Vagina (tissue), 2 donors: ENCODE data around the gene PI16.

Source experiments
- CTCF ChIP-seq, 3 experiments: fragments of 450-650 bp in 2 of 3; fragments of 200-600 bp in 1 of 3; sonication (generic) in 1 of 3; IDR thresholded peaks; one replicate each; pipeline ENCODE4 v1.5.1; 2017 to 2019; ENCODE audit warnings: antibody characterized with exemption in 3 of 3, mild to moderate bottlenecking in 2 of 3, moderate library complexity in 2 of 3
- POLR2AphosphoS5 ChIP-seq, 2 donors: sonication (generic); formaldehyde crosslinking; IDR thresholded peaks; one replicate each; pipeline ENCODE4 v1.9.0; 2017; ENCODE audit warnings: antibody characterized with exemption in 2 of 2, mild to moderate bottlenecking in 2 of 2, low read depth in 1 of 2; ENCODE audit not compliant: insufficient read depth in 1 of 2

GRCh38 chr6:36969240-36969691 is 14.7 kb downstream of the PI16 start:
- no peak for TF ChIP-seq CTCF (IDR thresholded peaks at IDR 0.05)
- TF ChIP-seq POLR2AphosphoS5 (IDR thresholded peaks at IDR 0.05; ENCODE audit: insufficient read depth in 1 of 2, low read depth in 1 of 2) = no peak
